ENCODE data around the gene ESD. TPM values are rescaled to one million over a fixed set of nuclear protein-coding genes. Genes with fewer than 3 reads are reported as not detected.

The ESD gene
- total and polyA plus RNA-seq, 10 of the 15 experiments (the other 5 are each of a cell fraction or from before 2014, with no cell fraction given), result 105 to 387 (median 195) TPM

DNA sequence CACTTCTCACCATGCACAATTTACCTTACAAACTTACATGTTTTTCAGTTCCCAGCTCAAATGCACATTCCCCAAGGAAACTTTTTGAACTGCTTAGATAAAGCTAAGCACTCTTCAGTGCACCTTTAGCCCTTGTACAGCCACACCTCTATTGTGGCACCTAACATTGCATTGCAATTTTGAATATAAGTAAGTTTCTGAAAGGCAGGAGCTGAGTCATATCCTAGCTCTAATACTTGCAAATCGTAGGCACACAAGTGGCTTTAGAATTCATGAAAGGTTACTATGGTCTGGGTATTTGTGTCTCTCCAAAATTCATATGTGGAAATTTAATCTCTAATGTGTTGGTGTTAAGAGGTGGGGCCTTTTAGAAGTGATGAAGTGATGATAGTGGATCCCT lies 4.9 kb upstream of the ESD start:
- no TSS peak for BruUV-seq (replicated peaks)
- in situ Hi-C loops (cut with MboI) (no loop called here), intact Hi-C loops (cut with micrococcal nuclease; ENCODE audit: unreplicated experiment) (no loop called here)
- H3K4me3 ChIP-seq, result no peak overlapping the region
- no peaks in the 10 kb centered on the region for H3K36me3 ChIP-seq (ENCODE audit: control insufficient read depth in 2 of 2, insufficient read depth in 2 of 2, low read length in 1 of 2)
- ATAC-seq, result no peak
- H3K4me2 ChIP-seq (ENCODE audit: control insufficient read depth, insufficient read depth), result no peak overlapping the region
- no peak for DNase-seq (ENCODE audit: low read depth, low spot score)
- 33% methylated on average over 1 of the region's 1 CpG for WGBS (ENCODE audit: insufficient coverage, insufficient replicate concordance, low lambda C conversion rate, missing lambda C conversion rate)
- no peak overlapping the region for H3K27ac ChIP-seq (ENCODE audit: control insufficient read depth, insufficient read depth)
- H4K20me1 ChIP-seq (ENCODE audit: control insufficient read depth, insufficient read depth), result no peaks in the 10 kb centered on the region
- FAIRE-seq, result no peak
- no peak overlapping the region for H3K9ac ChIP-seq (ENCODE audit: control insufficient read depth, insufficient read depth, low read length)
- no peak for TF ChIP-seq BHLHE40 (IDR thresholded peaks at IDR 0.05; ENCODE audit: borderline replicate concordance in 1 of 2, low read depth in 2 of 2, low read length in 1 of 2)
- no peak for TF ChIP-seq ZBED1 (IDR thresholded peaks at IDR 0.05; ENCODE audit: borderline replicate concordance)
- TF ChIP-seq KLF5 (IDR thresholded peaks at IDR 0.05; ENCODE audit: partially characterized antibody), result no peak
- TF ChIP-seq, protein P1, sequence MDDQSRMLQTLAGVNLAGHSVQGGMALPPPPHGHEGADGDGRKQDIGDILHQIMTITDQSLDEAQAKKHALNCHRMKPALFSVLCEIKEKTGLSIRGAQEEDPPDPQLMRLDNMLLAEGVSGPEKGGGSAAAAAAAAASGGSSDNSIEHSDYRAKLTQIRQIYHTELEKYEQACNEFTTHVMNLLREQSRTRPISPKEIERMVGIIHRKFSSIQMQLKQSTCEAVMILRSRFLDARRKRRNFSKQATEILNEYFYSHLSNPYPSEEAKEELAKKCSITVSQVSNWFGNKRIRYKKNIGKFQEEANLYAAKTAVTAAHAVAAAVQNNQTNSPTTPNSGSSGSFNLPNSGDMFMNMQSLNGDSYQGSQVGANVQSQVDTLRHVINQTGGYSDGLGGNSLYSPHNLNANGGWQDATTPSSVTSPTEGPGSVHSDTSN (IDR thresholded peaks at IDR 0.05; ENCODE audit: insufficient replicate concordance, low read depth, low read length), result no peak
- no peak for TF ChIP-seq GATAD2B (conservative IDR thresholded peaks at IDR 0.05; ENCODE audit: low read depth)
- TF ChIP-seq RB1 (IDR thresholded peaks at IDR 0.05; ENCODE audit: borderline replicate concordance), result no peak
- TF ChIP-seq GABPA (IDR thresholded peaks at IDR 0.05; ENCODE audit: low read depth), result no peak
- no peak for TF ChIP-seq HDAC6 (IDR thresholded peaks at IDR 0.05; ENCODE audit: unreplicated experiment)
- TF ChIP-seq EGR1 (IDR thresholded peaks at IDR 0.05; ENCODE audit: borderline replicate concordance in 1 of 2, low read depth in 2 of 2, low read length in 2 of 2), result no peak
- TF ChIP-seq, protein P2, sequence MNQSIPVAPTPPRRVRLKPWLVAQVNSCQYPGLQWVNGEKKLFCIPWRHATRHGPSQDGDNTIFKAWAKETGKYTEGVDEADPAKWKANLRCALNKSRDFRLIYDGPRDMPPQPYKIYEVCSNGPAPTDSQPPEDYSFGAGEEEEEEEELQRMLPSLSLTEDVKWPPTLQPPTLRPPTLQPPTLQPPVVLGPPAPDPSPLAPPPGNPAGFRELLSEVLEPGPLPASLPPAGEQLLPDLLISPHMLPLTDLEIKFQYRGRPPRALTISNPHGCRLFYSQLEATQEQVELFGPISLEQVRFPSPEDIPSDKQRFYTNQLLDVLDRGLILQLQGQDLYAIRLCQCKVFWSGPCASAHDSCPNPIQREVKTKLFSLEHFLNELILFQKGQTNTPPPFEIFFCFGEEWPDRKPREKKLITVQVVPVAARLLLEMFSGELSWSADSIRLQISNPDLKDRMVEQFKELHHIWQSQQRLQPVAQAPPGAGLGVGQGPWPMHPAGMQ (IDR thresholded peaks at IDR 0.05; ENCODE audit: borderline replicate concordance), result no peak
- RAD21 ChIA-PET (ENCODE audit: unreplicated experiment), result interaction anchor here (0.6 kb wide), 1 partner anchor 220 kb away, joined by 3 read pairs; no protein-coding TSS in a partner anchor
- H3K27me3 ChIP-seq (replicated peaks in 1 of 2; ENCODE audit: control insufficient read depth in 2 of 2, insufficient read depth in 2 of 2, low read length in 1 of 2), result no peaks in the 10 kb centered on the region; a peak in 1 of 4 replicates
- H3K4me1 ChIP-seq (ENCODE audit: control insufficient read depth, insufficient read depth, low read length), result no peaks in the 10 kb centered on the region
- no peak overlapping the region for H2AFZ ChIP-seq (ENCODE audit: control insufficient read depth, low read depth, low read length)
- SMC1A ChIA-PET (ENCODE audit: uncharacterized antibody, unreplicated experiment), result interaction anchor here (1.0 to 1.3 kb wide), 2 partner anchors 16 to 53 kb away, joined by 3 to 4 read pairs; no protein-coding TSS in a partner anchor
- CTCF ChIA-PET, result interaction anchor here (0.6 to 1.2 kb wide), 4 partner anchors 35 to 351 kb away, joined by 3 read pairs; no protein-coding TSS in a partner anchor
- POLR2A ChIA-PET, result no interaction called here
- no peaks in the 10 kb centered on the region for H3K9me3 ChIP-seq (replicated peaks; ENCODE audit: control insufficient read depth, insufficient read depth, low read length)
- H3K79me2 ChIP-seq (ENCODE audit: control insufficient read depth, insufficient read depth, low read length), result peaks cover 1% of the 10 kb centered on the region
